GM13976 (cell line): ENCODE measurements around the gene NCOA3.

Experiments used
- DNase-seq: peaks from one replicate; pipeline ENCODE4 v3.0.0; 2012; ENCODE audit warnings: low spot score
- CTCF ChIP-seq: IDR thresholded peaks from 2 replicates; pipeline ENCODE4 v1.5.1; 2012; ENCODE audit warnings: borderline replicate concordance, mild to moderate bottlenecking; ENCODE audit not compliant: insufficient read depth; ENCODE audit errors: extremely low read depth, missing control alignments, control extremely low read depth
- in situ Hi-C: fragments of 300-500 bp; cut with MboI; formaldehyde crosslinking; loops from one replicate; pipeline ENCODE4 v1.12.0; 2022; ENCODE audit warnings: low sequenced_read_pairs, mixed read lengths, inconsistent platforms; ENCODE audit not compliant: unreplicated experiment

Gene NCOA3

GRCh38 chr20:47672886-47673670 lies 171.4 kb downstream of the NCOA3 start:
- no peak for TF ChIP-seq CTCF
- peak; percentile 28 for DNase-seq
- in situ Hi-C loops: no loop called here

- DNase-seq: no peak
- in situ Hi-C loops: no loop called here
- TF ChIP-seq CTCF: no peak
These were observed 171.9 kb downstream of the NCOA3 start for GRCh38 chr20:47673671-47673955.

GRCh38 chr20:47674145-47674544 lies 172.5 kb downstream of the NCOA3 start:
- TF ChIP-seq CTCF: no peak
- DNase-seq: no peak
- in situ Hi-C loops: no loop called here

- DNase-seq: peak; percentile 26
- in situ Hi-C loops: loop anchor here (25.0 kb wide), 1 partner anchor 938 kb away; no protein-coding TSS in a partner anchor
- TF ChIP-seq CTCF: no peak
These were observed 173.0 kb downstream of the NCOA3 start for GRCh38 chr20:47674686-47675085.

- in situ Hi-C loops: loop anchor here (25.0 kb wide), 1 partner anchor 937 kb away; no protein-coding TSS in a partner anchor
- peak; percentile 22 for DNase-seq
- TF ChIP-seq CTCF: no peak
These were observed 173.8 kb downstream of the NCOA3 start for GRCh38 chr20:47675190-47676142.

- in situ Hi-C loops: loop anchor here (25.0 kb wide), 1 partner anchor 936 kb away; no protein-coding TSS in a partner anchor
- DNase-seq: peak; percentile 22
These were observed 174.6 kb downstream of the NCOA3 start for GRCh38 chr20:47676219-47676721.

More at GRCh38 chr20:47676219-47676721, 174.6 kb downstream of the NCOA3 start:
- no peak for TF ChIP-seq CTCF
